LNCAP (cell line): ENCODE results near the gene GLA.

Experiments
- TF ChIP-seq, protein P1 (sequence below): fragments of 450-650 bp; IDR thresholded peaks from 2 replicates; pipeline ENCODE4 v1.5.1; 2017; ENCODE audit warnings: mild to moderate bottlenecking

GLA gene

DNA sequence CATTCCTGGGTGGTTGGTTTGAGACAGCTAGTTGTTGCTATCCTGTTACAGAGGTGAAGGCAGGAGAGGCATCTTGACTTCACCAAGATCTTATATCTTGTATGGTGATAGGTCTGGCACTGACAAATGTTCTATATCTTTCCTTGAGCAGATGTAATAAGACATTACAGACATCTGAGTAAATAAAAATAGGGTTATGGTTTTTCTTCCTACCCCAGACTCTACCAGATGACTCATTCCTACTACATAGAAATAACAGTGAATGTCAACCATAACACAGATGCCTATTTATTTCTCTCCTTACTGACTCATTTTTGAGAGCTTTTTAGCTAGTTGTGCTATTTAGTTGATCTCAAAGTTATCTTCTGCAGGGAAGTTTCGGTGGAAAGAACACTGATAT, 22.2 kb upstream of the GLA start:
- TF ChIP-seq, protein P1, sequence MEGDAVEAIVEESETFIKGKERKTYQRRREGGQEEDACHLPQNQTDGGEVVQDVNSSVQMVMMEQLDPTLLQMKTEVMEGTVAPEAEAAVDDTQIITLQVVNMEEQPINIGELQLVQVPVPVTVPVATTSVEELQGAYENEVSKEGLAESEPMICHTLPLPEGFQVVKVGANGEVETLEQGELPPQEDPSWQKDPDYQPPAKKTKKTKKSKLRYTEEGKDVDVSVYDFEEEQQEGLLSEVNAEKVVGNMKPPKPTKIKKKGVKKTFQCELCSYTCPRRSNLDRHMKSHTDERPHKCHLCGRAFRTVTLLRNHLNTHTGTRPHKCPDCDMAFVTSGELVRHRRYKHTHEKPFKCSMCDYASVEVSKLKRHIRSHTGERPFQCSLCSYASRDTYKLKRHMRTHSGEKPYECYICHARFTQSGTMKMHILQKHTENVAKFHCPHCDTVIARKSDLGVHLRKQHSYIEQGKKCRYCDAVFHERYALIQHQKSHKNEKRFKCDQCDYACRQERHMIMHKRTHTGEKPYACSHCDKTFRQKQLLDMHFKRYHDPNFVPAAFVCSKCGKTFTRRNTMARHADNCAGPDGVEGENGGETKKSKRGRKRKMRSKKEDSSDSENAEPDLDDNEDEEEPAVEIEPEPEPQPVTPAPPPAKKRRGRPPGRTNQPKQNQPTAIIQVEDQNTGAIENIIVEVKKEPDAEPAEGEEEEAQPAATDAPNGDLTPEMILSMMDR: no peak

DNA sequence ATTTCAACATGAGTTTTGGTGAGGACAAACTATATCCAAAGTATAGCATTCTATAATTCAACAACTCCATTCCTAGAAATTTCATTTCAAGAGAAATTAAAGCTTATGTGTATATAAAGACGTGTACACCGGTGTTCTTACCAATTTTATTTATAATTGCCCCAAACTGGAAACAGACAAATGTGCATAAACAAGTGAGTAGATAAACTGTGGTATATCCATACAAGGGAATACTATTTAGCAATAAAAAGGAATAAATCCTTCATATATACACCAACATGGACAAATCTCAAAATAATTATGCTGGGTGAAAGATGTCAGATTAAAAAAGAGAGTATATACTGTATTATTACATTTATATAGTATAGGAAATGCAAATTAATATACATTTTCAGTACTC, 20.2 kb upstream of the GLA start:
- TF ChIP-seq, protein P1: no peak

DNA sequence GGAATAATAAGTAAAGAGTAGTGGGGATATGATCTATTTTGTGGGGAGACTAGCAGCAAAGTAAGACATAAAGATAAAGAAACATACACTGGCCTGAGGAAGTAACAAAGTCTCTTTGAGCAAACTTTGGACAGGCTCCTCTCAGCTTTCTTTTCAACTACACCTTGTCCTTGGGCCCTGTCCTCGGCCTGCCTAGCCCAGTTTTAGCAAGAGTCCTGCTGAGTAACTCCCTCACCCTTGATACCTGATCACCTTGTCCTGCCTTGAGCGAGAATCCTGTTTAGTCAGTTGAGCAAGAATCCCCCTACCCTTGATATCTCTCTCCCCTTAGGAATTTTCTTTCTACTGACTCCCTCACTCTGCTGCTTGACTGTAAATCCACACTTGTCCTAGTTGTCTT, 11.8 kb upstream of the GLA start:
- TF ChIP-seq, protein P1: no peak

DNA sequence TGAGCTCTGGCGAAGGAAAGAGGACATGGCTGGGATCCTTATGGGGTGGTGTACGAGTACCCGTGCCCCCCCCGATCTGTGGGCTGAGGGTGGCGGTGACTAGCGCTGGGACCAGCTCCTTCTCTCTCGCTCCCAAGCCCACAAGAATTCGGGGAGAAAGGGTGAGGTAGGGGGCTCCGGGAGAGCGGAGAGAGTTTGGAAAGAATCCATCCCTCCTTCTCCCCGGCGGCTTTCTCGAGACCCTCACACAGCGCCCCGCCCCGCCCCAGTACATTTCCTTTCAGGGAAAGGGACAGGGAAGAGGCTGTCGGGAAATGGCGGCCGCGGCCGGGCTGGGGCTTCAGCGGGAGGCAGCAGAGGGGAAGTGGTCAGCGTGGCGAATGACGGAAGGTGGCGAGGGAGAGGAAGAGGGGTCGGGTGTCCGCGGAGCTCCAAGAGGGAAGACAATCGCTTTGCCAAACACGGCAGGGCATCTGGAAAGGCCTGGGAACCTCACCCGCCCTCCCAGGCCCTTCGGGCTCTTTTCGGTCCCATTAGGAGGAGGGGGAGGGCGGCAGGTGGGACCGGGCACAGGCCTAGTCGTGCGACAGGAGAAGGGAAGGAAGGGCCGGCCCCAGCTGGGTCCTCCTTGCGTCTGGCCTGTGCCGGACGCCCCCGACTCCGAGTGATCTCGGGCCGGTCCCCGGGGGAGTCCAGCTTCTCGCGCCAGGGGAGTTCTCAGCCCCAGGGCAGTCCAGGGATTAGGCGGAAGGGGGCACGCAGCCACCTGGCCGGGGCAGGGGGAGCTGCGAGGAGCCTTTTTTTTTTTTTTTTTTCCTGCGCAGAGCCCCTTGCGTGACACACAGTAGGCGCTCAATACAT, 10.5 kb upstream of the GLA start:
- TF ChIP-seq, protein P1: no peak

DNA sequence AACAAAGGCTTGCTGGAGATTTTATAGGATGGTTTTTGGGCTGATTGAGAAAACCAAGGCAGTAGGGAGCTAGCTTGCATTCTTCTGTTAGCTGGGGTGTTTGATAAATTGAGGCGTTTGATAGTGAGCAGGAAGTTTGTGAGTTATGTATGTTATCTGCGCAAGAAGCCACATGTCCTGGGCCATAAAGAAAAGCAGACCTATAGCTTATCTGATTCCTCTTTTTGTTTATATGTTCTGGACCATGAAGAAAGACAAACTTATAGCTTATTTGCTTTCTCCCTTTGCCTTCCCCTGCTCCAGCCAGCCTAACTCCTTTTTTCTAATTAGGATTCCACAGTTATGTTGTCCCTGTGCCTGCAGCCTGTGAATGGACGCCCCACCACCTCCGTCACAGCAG, 9.5 kb upstream of the GLA start:
- TF ChIP-seq, protein P1: no peak

DNA sequence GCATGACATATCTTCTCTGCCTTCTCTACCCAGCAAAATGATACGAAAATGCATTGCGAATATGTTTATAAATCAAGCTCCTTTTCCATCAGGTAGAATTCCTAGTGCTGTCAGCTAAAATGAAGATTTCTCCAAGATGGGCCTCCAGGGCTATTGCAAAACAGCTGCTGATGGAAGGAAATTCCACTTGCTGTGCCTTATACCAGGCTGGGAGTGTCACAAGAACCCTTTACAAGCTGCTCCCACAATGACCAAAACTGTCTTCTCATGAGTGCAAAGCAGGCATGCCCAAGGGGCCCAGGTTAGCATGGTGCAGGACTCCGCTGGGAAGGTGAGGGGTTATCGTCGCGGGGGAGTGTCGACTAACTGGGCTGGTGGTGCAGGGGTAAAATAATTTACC, 9.0 kb upstream of the GLA start:
- TF ChIP-seq, protein P1: no peak

DNA sequence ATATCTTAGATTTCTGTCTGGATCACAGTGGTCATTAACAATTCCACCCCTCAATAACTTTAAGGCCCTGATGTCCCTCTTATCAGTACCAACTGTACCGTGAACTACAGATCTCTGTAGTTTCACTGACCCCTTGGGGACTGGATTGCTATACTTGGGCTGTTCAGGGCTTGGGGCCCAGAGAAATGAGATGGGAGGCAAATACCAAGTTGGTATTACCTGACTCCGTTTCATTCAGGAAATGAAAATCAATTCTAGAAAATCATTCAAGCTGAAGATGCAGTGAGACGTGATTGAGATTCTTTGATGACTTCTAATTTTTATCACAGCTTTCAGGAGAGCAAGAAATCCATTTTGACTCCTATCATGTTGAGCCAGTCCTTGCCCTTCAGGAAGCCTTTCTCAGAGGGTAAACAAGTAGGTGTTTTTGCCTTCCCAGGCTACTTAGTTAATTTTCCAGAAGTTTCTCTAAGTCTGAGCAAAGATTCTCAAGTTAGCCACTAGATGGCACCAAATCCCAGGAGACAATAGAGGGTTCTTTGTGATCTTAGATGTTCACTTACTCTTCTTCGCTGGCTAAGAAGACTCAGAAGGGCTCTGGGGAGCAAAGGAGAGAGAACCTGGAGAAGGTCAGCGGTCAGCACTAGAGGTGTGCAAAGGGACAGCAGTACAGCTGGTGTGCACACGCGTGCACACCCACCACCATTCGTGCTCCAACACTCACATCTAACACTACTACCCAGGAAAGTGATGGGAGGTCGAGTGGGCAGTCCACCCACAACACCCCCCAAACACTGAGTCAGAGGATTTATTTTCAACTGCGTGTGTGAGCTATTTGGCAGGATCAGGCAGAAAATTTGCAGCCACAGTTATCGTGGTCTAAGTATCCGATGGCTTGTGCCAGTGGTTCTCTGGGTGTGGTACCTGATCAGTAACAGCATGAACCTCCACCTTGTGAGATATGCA, 7.7 kb upstream of the GLA start:
- TF ChIP-seq, protein P1: peak; percentile 46
